Ishikawa (cell line): ENCODE results near the gene CCR8.

ENCODE experiments used
- CEBPB ChIP-seq: IDR thresholded peaks from 2 replicates; pipeline ENCODE4 v1.6.1; 2012
- EP300 ChIP-seq: IDR thresholded peaks from 2 replicates; pipeline ENCODE4 v1.6.1; 2012; ENCODE audit warnings: borderline replicate concordance
- NFIC ChIP-seq: IDR thresholded peaks from 2 replicates; pipeline ENCODE4 v1.6.1; 2012
- RAD21 ChIP-seq: IDR thresholded peaks from 2 replicates; pipeline ENCODE4 v1.6.1; 2012; ENCODE audit warnings: low read depth
- REST ChIP-seq: IDR thresholded peaks from 2 replicates; pipeline ENCODE4 v1.6.1; 2012; ENCODE audit warnings: low read depth, mild to moderate bottlenecking
- TAF1 ChIP-seq: IDR thresholded peaks from 2 replicates; pipeline ENCODE4 v1.6.1; 2012; ENCODE audit warnings: low read depth, mild to moderate bottlenecking
- TEAD4 ChIP-seq: IDR thresholded peaks from 2 replicates; pipeline ENCODE4 v1.6.1; 2012

- TF ChIP-seq RAD21 (no peak), TEAD4 (no peak), CEBPB (no peak), EP300 (no peak), REST (no peak), TAF1 (no peak), NFIC (no peak)
Measured at GRCh38 chr3:39327053-39327745, 2.3 kb upstream of the CCR8 start.
